Effector CD8-positive, alpha-beta T cell (primary cell): ENCODE measurements around the gene MYLK3.
"Not testable (repeated sequence)": the region's sequence is repeated elsewhere in the genome, so short reads cannot be mapped to it uniquely, and the experiment has no call there.

ENCODE experiments used
- DNase-seq: peaks from one replicate; lab custom pipeline; 2025; lab: John Stamatoyannopoulos, UW
- total RNA-seq, 4 experiments: gene quantifications; one replicate each; lab custom pipeline; 2026; lab: John Stamatoyannopoulos, UW

MYLK3 gene
- 0 to 0.53 (median 0) reads per million in 4 experiments for total RNA-seq

GRCh38 chr16:46747777-46748651 lies at the start of gene MYLK3:
MYLK3 (minus strand) TSS chr16:46748344; CDS start chr16:46748193, 151 bp downstream.
- DNase-seq = no peak

GRCh38 chr16:46797501-46797900 lies 49.4 kb upstream of the MYLK3 start:
- DNase-seq = no peak

GRCh38 chr16:46796764-46797269 lies 48.7 kb upstream of the MYLK3 start:
- no peak for DNase-seq

GRCh38 chr16:46793841-46794240 lies 45.7 kb upstream of the MYLK3 start:
- DNase-seq = no peak

- DNase-seq = no peak
Measured at GRCh38 chr16:46790599-46791270, 42.6 kb upstream of the MYLK3 start.

GRCh38 chr16:46789499-46790414 lies 41.6 kb upstream of the MYLK3 start:
- DNase-seq = peak; percentile 70

- DNase-seq = no peak
Measured at GRCh38 chr16:46788891-46789474, 40.8 kb upstream of the MYLK3 start.

- DNase-seq = no peak
Measured at GRCh38 chr16:46787909-46788308, 39.8 kb upstream of the MYLK3 start.

GRCh38 chr16:46785076-46785845 lies 37.1 kb upstream of the MYLK3 start:
- no peak for DNase-seq

- DNase-seq = not testable (repeated sequence)
Measured at GRCh38 chr16:46784569-46784968, 36.4 kb upstream of the MYLK3 start.

GRCh38 chr16:46783800-46784199 lies 35.7 kb upstream of the MYLK3 start:
- no peak for DNase-seq

- DNase-seq = no peak
Measured at GRCh38 chr16:46782320-46782719, 34.2 kb upstream of the MYLK3 start.

- no peak for DNase-seq
Measured at GRCh38 chr16:46777804-46778203, 29.7 kb upstream of the MYLK3 start.

- DNase-seq = no peak
Measured at GRCh38 chr16:46775214-46775613, 27.1 kb upstream of the MYLK3 start.

GRCh38 chr16:46774743-46775177 lies 26.6 kb upstream of the MYLK3 start:
- no peak for DNase-seq

- no peak for DNase-seq
Measured at GRCh38 chr16:46772463-46772862, 24.3 kb upstream of the MYLK3 start.

GRCh38 chr16:46768809-46769208 lies 20.7 kb upstream of the MYLK3 start:
- no peak for DNase-seq

GRCh38 chr16:46765050-46765449 lies 16.9 kb upstream of the MYLK3 start:
- DNase-seq = no peak

- DNase-seq = no peak
Measured at GRCh38 chr16:46763147-46763546, 15.0 kb upstream of the MYLK3 start.

GRCh38 chr16:46762583-46762982 lies 14.4 kb upstream of the MYLK3 start:
- no peak for DNase-seq

GRCh38 chr16:46759309-46759708 lies 11.2 kb upstream of the MYLK3 start:
- DNase-seq = no peak
